T-helper 2 cell treated with Interferon-gamma antibody and Interleukin-4, amounts not matched to agents 5 μg/mL and 100 μg/mL, for 36 hours (primary cell): Measurements from ENCODE around the gene SIT1.

ENCODE experiments used
- DNase-seq: peaks from one replicate; pipeline ENCODE4 v3.0.0; 2021; ENCODE audit warnings: low spot score
- H3K27ac Mint-ChIP-seq: one replicate; pipeline ENCODE4 v1.8.0; 2021; ENCODE audit warnings: mild to moderate bottlenecking, mixed read lengths
- H3K27me3 Mint-ChIP-seq: one replicate; pipeline ENCODE4 v1.8.0; 2021; ENCODE audit warnings: low read depth, mixed read lengths
- H3K36me3 Mint-ChIP-seq: one replicate; pipeline ENCODE4 v1.8.0; 2021; ENCODE audit warnings: low read depth, mixed read lengths
- H3K4me1 Mint-ChIP-seq: one replicate; pipeline ENCODE4 v1.8.0; 2021; ENCODE audit warnings: low read depth, mixed read lengths
- H3K4me3 Mint-ChIP-seq: one replicate; pipeline ENCODE4 v1.8.0; 2022; ENCODE audit warnings: mild to moderate bottlenecking, moderate library complexity, mixed read lengths
- H3K9me3 Mint-ChIP-seq: one replicate; pipeline ENCODE4 v1.8.0; 2021; ENCODE audit warnings: mixed read lengths

SIT1 gene

DNA sequence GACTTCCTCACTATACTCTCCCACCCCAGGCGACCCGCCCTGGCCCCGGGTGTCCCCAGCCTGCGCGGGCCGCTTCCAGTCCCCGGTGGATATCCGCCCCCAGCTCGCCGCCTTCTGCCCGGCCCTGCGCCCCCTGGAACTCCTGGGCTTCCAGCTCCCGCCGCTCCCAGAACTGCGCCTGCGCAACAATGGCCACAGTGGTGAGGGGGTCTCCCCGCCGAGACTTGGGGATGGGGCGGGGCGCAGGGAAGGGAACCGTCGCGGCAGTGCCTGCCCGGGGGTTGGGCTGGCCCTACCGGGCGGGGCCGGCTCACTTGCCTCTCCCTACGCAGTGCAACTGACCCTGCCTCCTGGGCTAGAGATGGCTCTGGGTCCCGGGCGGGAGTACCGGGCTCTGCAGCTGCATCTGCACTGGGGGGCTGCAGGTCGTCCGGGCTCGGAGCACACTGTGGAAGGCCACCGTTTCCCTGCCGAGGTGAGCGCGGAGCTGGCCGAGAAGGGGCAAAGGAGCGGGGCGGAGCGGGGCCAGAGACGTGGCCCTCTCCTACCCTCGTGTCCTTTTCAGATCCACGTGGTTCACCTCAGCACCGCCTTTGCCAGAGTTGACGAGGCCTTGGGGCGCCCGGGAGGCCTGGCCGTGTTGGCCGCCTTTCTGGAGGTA is 25.1 kb upstream of the SIT1 start:
- H3K27me3 Mint-ChIP-seq = peaks cover 32% of the 10 kb centered on the region
- no peak for DNase-seq
- peaks cover 3% of the 10 kb centered on the region for H3K4me1 Mint-ChIP-seq
- H3K27ac Mint-ChIP-seq = no peak overlapping the region
- no peaks in the 10 kb centered on the region for H3K9me3 Mint-ChIP-seq
- H3K36me3 Mint-ChIP-seq = no peaks in the 10 kb centered on the region
- H3K4me3 Mint-ChIP-seq = peak overlapping the region; percentile 57

DNA sequence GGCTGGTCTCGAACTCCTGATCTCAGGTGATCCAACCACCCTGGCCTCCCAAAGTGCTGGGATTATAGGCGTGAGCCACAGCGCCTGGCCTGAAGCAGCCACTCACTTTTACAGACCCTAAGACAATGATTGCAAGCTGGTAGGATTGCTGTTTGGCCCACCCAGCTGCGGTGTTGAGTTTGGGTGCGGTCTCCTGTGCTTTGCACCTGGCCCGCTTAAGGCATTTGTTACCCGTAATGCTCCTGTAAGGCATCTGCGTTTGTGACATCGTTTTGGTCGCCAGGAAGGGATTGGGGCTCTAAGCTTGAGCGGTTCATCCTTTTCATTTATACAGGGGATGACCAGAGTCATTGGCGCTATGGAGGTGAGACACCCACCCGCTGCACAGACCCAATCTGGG is 24.5 kb upstream of the SIT1 start:
- no peak for DNase-seq
- no peaks in the 10 kb centered on the region for H3K9me3 Mint-ChIP-seq
- no peak overlapping the region for H3K27ac Mint-ChIP-seq
- H3K27me3 Mint-ChIP-seq = peaks cover 32% of the 10 kb centered on the region
- H3K36me3 Mint-ChIP-seq = no peaks in the 10 kb centered on the region
- H3K4me3 Mint-ChIP-seq = peak overlapping the region; percentile 45
- H3K4me1 Mint-ChIP-seq = peaks cover 3% of the 10 kb centered on the region

DNA sequence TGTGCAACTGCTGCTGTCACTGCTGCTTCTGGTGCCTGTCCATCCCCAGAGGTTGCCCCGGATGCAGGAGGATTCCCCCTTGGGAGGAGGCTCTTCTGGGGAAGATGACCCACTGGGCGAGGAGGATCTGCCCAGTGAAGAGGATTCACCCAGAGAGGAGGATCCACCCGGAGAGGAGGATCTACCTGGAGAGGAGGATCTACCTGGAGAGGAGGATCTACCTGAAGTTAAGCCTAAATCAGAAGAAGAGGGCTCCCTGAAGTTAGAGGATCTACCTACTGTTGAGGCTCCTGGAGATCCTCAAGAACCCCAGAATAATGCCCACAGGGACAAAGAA is 23.3 kb upstream of the SIT1 start:
- Mint-ChIP-seq H3K4me1 (peaks cover 3% of the 10 kb centered on the region), H3K27ac (no peak overlapping the region), H3K9me3 (no peaks in the 10 kb centered on the region), H3K27me3 (peaks cover 32% of the 10 kb centered on the region), H3K36me3 (no peaks in the 10 kb centered on the region), H3K4me3 (no peak overlapping the region)
- DNase-seq = no peak

DNA sequence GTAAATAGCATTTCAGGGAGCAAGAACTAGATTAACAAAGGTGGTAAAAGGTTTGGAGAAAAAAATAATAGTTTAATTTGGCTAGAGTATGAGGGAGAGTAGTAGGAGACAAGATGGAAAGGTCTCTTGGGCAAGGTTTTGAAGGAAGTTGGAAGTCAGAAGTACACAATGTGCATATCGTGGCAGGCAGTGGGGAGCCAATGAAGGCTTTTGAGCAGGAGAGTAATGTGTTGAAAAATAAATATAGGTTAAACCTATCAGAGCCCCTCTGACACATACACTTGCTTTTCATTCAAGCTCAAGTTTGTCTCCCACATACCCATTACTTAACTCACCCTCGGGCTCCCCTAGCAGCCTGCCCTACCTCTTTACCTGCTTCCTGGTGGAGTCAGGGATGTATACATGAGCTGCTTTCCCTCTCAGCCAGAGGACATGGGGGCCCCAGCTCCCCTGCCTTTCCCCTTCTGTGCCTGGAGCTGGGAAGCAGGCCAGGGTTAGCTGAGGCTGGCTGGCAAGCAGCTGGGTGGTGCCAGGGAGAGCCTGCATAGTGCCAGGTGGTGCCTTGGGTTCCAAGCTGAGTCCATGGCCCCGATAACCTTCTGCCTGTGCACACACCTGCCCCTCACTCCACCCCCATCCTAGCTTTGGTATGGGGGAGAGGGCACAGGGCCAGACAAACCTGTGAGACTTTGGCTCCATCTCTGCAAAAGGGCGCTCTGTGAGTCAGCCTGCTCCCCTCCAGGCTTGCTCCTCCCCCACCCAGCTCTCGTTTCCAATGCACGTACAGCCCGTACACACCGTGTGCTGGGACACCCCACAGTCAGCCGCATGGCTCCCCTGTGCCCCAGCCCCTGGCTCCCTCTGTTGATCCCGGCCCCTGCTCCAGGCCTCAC is 22.6 kb upstream of the SIT1 start, which contains the start of gene CA9:
Gene CA9 (plus strand): TSS at position 797 of the 893 bp plus-strand sequence. CDS start 32 bp downstream, at position 829.
- Mint-ChIP-seq H3K9me3 (no peaks in the 10 kb centered on the region), H3K4me3 (no peak within 1 kb of the TSS), H3K4me1 (peaks cover 3% of the 10 kb centered on the region), H3K27me3 (peaks cover 30% of the 10 kb centered on the region), H3K27ac (no peak within 1 kb of the TSS), H3K36me3 (no peaks in the 10 kb centered on the region)
- no peak for DNase-seq

DNA sequence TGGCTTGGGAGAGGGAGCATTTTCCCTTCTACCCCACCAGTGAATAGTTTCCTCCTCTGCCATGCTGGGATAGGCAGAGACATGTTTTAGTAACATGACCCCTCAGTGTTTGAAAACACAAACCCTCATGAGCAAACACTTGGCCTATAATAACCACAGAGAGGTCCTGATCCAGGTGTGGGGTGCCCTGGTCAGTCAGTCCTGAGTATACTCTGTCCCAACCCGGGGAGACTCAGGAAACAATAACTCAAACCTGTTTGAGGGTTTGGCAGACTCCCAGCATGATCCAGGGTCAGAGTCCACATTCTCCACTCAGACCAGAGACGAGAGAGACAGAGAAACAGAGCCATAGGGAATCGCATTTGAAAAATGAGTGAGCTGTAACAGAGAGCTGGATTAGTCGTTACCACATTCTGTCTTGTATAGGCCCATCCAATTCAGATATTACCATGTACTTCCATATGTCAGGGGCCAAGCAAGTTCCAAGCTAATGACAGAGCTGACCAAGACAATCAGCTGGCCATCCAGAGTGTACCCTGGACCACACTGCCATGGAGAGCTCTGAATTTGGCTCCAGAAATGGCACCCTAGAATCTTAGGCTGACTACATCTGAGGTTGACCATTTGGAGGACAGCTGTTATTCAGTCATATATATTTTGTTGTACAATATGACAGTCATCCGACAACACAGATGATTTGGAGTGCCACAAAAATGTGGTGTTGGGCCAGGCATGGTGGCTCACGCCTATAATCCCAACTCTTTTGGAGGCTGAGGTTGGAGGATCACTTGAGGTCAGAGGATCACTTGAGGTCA is 18.8 kb upstream of the SIT1 start:
- no peak overlapping the region for H3K27ac Mint-ChIP-seq
- no peak overlapping the region for H3K4me3 Mint-ChIP-seq
- DNase-seq = no peak

DNA sequence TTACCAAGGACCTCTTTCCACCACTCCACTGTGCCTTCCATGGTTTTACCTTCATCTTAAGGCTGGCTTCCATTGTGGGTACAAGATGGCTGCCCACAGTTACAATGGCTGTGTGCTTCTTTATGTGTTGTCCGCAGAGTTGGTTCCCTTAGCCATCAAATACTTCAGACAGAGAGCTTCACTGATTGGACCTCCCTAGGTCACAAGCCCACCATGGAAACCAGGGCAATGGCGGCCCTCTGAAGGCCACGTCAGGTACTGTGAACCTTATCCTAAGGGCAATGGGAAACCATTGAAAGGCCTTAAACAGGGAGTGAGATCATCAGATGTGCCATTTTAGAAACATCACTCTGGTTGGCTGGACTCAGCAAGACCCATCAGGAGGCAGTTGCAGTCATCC is 17.2 kb upstream of the SIT1 start:
- Mint-ChIP-seq H3K36me3 (no peaks in the 10 kb centered on the region), H3K9me3 (no peaks in the 10 kb centered on the region), H3K4me1 (peaks cover 22% of the 10 kb centered on the region), H3K4me3 (no peak overlapping the region), H3K27me3 (peaks cover 1% of the 10 kb centered on the region), H3K27ac (no peak overlapping the region)
- DNase-seq = no peak

More for the DNA sequence above, 18.8 kb upstream of the SIT1 start:
- Mint-ChIP-seq H3K27me3 (peaks cover 14% of the 10 kb centered on the region), H3K36me3 (no peaks in the 10 kb centered on the region), H3K9me3 (no peaks in the 10 kb centered on the region), H3K4me1 (peaks cover 9% of the 10 kb centered on the region)

DNA sequence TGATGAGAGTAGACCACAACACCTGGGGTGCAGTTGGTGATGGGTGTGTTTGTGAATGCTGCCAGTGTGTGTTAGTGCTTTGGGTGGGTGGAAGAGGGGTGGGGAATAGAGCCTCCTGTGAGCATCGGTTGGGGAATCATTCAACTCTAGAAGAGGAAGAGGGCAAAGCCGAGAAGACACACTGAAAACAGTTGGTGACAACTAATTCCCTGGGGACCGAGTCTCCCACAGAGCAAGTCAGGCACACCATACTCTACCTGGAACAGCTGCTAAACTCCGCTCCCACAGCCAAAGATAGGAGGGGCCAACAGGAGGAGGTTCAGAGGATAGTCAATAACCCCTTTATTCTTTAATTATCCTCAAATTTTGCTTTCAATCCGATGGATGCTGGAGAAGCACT is 15.8 kb upstream of the SIT1 start:
- Mint-ChIP-seq H3K27ac (no peak overlapping the region), H3K4me3 (no peak overlapping the region), H3K4me1 (peaks cover 36% of the 10 kb centered on the region)

DNA sequence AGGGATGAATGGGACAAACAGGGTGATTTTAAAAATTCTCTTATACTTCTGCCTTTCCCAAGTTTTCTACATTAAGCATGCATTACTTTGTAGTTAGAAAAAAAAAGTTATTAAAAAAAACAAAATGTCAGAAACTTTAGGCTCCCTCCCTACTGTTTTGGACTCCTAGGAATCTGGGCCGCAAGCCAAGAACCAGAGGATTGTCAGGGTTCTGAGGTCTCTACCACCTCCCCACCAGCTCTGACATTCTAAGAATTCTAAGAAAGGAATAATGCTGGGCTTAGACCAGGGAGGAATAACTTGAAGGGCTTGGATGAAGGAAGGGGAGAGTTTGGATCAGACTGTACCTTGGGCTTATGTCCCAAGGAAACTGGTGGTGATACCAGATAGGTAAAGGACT is 15.3 kb upstream of the SIT1 start:
- DNase-seq = no peak

More for the DNA sequence above, 15.8 kb upstream of the SIT1 start:
- no peaks in the 10 kb centered on the region for H3K27me3 Mint-ChIP-seq
- no peak for DNase-seq
- peaks cover 10% of the 10 kb centered on the region for H3K36me3 Mint-ChIP-seq
- no peaks in the 10 kb centered on the region for H3K9me3 Mint-ChIP-seq

DNA sequence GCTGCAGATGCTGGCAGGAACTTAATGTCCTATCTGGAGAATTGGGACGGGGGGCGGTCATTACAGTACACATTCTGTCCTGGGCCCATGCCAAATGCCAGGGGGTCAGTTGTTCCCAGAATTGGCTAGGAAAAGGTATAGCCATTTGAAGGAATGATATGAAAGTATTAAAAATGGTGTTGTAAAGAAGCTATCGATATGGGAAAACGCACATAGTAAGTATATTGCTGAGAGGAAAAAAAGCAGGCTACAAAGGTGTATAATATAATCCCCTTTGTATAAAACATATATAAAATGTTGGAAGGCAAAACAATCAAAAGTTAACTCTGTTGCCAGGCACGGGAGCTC is 14.7 kb upstream of the SIT1 start:
- Mint-ChIP-seq H3K4me1 (peaks cover 45% of the 10 kb centered on the region), H3K36me3 (peaks cover 19% of the 10 kb centered on the region)

More for the DNA sequence above, 15.3 kb upstream of the SIT1 start:
- Mint-ChIP-seq H3K27me3 (no peaks in the 10 kb centered on the region), H3K36me3 (peaks cover 13% of the 10 kb centered on the region), H3K27ac (no peak overlapping the region), H3K9me3 (no peaks in the 10 kb centered on the region), H3K4me1 (peaks cover 39% of the 10 kb centered on the region), H3K4me3 (peak overlapping the region; percentile 65)

DNA sequence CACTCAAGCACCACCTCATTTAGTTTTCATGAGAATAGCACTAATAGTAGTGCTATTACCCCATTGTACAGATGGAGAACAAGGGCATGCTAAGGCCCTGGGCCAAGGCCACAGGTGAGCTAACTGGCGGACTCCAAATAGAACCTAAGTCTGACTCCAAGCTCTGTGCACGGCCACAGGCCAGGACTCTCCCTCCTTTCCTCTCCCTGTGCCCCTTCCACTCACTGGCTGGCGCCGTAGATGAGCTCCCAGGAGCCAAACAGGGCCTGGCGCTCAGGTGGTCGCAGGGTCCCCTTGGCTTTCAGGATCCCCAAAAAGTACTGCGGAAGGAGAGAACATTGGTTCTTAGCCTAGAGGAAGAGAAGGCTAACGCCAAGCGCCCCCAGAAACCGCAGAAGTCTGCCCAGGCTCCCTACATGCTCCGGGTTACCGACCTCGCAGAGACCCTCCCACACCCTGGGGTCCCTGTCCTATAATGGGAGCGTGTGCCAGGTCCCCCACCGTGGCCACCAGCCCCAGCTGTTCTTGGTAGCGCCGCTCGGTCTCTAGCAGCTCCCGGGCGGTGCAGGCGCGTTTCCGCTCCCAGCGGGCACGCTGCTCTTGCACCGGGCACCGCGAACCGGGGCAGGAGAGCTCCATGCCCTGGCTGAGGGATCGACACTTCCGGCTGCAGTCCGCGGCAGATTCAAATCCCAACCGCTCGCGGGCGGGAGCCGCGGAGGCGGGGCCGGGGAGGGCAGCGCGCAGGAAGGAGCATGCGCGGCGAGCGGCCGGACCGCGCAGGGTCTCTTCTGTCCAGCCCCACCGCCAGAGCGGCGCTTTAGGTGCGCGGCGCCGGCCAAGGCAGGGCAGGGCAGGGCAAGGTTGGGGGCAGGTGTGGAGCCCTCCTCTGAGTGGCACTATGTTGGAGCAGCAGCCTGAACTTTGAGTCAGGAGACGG is 14.1 kb upstream of the SIT1 start, which contains the start of gene ARHGEF39:
Gene ARHGEF39 (minus strand): TSS at position 665 of the 940 bp plus-strand sequence. CDS start 26 bp downstream, at position 639.
- Mint-ChIP-seq H3K27me3 (no peaks in the 10 kb centered on the region), H3K9me3 (no peaks in the 10 kb centered on the region), H3K4me1 (peaks cover 49% of the 10 kb centered on the region), H3K36me3 (peaks cover 25% of the 10 kb centered on the region), H3K4me3 (peak within 1 kb of the TSS; percentile 92), H3K27ac (peak within 1 kb of the TSS; percentile 87)
- peak; percentile 87 for DNase-seq

More for the DNA sequence above, 14.7 kb upstream of the SIT1 start:
- Mint-ChIP-seq H3K27ac (peak overlapping the region; percentile 87), H3K27me3 (no peaks in the 10 kb centered on the region), H3K4me3 (peak overlapping the region; percentile 92), H3K9me3 (no peaks in the 10 kb centered on the region)
- DNase-seq = no peak

DNA sequence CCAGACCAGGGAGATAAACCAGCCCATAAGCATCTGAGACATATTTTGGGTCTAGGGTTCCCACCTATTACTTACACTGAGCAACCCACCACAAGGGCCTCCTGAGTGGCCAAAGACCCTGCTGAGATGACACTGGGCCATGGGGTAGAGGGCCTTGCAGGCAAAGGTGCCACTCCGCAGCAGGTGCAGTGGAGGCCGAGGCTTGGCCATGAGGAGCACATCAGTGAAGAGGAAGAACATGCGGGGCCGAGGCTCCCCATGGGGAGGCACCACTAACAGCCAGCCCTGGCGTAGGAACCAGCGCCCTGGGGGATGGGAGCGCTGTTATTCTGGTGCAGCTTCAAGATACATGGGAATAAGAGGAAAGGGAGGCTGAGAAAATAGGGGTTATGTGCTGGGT is 11.7 kb upstream of the SIT1 start:
- Mint-ChIP-seq H3K9me3 (no peaks in the 10 kb centered on the region), H3K4me3 (peak overlapping the region; percentile 92), H3K27me3 (peaks cover 6% of the 10 kb centered on the region), H3K36me3 (peaks cover 36% of the 10 kb centered on the region), H3K27ac (peak overlapping the region; percentile 87), H3K4me1 (peaks cover 63% of the 10 kb centered on the region)
- no peak for DNase-seq

DNA sequence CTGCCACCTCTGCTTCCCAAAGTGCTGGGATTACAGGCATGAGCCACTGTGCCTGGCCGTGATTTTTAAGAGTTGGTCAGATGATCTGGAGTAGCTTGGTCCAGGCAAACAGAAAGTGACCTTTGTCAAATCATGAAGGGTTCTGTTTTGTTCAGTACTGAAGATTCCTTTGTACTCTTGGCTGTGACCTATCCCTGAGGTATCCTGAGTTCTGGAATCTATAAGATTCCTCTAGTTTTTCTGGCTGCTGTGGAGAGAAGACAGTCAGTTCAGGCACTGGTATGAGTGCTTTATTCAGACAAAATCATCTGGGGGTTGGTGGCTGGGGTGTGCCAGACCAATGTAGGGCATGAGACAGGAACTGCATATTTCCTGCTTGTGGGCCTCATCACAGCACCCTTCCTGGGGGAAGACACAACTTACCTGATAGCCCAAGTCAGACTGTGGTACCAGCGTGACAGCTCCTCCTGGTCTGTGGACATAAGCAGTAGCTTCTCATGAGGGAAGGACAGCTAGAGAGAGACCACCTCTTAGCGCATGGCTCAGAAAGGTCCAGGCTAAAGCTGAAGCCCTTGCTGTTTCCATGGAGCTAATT is 11.1 kb upstream of the SIT1 start:
- Mint-ChIP-seq H3K4me3 (peak overlapping the region; percentile 92), H3K36me3 (peaks cover 36% of the 10 kb centered on the region), H3K9me3 (no peaks in the 10 kb centered on the region), H3K27ac (peak overlapping the region; percentile 87), H3K4me1 (peaks cover 69% of the 10 kb centered on the region), H3K27me3 (peaks cover 6% of the 10 kb centered on the region)
- no peak for DNase-seq
